ENCODE data around the gene MPPED2. TPM values are rescaled to one million over a fixed set of nuclear protein-coding genes. Genes with fewer than 3 reads are reported as not detected.

The MPPED2 gene
- total RNA-seq, 1 experiment from 2014 or later, result not detected

- no peaks in the 10 kb centered on the region for H3K9me2 ChIP-seq (ENCODE audit: insufficient read depth)
- H3K9ac ChIP-seq (ENCODE audit: low read length), result no peak overlapping the region
- H3K36me3 ChIP-seq (ENCODE audit: control insufficient read depth in 1 of 2, insufficient read depth in 2 of 2, low read length in 2 of 2), result no peaks in the 10 kb centered on the region
- H4K20me1 ChIP-seq (ENCODE audit: insufficient read depth), result no peaks in the 10 kb centered on the region
- no peak for DNase-seq (ENCODE audit: low read depth, low spot score)
- H3K9me3 ChIP-seq (ENCODE audit: control insufficient read depth in 1 of 2, insufficient read depth in 1 of 2, low read depth in 1 of 2, low read length in 2 of 2), result no peaks in the 10 kb centered on the region
- no peaks in the 10 kb centered on the region for H3K79me2 ChIP-seq (ENCODE audit: insufficient read depth, low read length)
- TF ChIP-seq SIN3A (IDR thresholded peaks at IDR 0.05; ENCODE audit: low read depth) (no peak), POLR2AphosphoS5 (IDR thresholded peaks at IDR 0.05; ENCODE audit: low read depth, low read length) (no peak), EGR1 (IDR thresholded peaks at IDR 0.05; ENCODE audit: low read depth) (no peak), YY1 (IDR thresholded peaks at IDR 0.05; ENCODE audit: extremely low read depth, insufficient replicate concordance, low read depth, low read length) (no peak), SP1 (IDR thresholded peaks at IDR 0.05; ENCODE audit: low read depth) (no peak), POLR2A (IDR thresholded peaks at IDR 0.05; ENCODE audit: borderline replicate concordance, extremely low read depth, insufficient read depth, insufficient read length) (no peak), CBX3 (IDR thresholded peaks at IDR 0.05; ENCODE audit: low read depth) (no peak), ATF3 (IDR thresholded peaks at IDR 0.05) (no peak), REST (IDR thresholded peaks at IDR 0.05; ENCODE audit: low read depth) (no peak), ZFX (IDR thresholded peaks at IDR 0.05) (no peak)
- BruUV-seq (replicated peaks), result no TSS peak
- no peak overlapping the region for H3K27ac ChIP-seq (ENCODE audit: low read depth, low read length)
- H3K27me3 ChIP-seq (ENCODE audit: insufficient read depth, low read length), result peaks cover 60% of the 10 kb centered on the region
- no peak overlapping the region for H3K4me2 ChIP-seq (ENCODE audit: low read length)
- intact Hi-C loops (cut with micrococcal nuclease), result no loop called here
- no peak overlapping the region for H3K4me3 ChIP-seq (replicated peaks in 1 of 2; ENCODE audit: low read depth in 1 of 2, low read length in 2 of 2)
- RAD21 ChIA-PET (ENCODE audit: low non-redundant PET in 1 of 2, low total read pairs in 2 of 2, uncharacterized antibody in 2 of 2, unreplicated experiment in 2 of 2), result no interaction called here
- no peak overlapping the region for H2AFZ ChIP-seq (ENCODE audit: low read depth, low read length, poor library complexity, severe bottlenecking)
- POLR2A ChIA-PET, result no interaction called here
- CTCF ChIA-PET, result no interaction called here
- H3K4me1 ChIP-seq (ENCODE audit: control insufficient read depth in 1 of 2, insufficient read depth in 2 of 2, low read length in 2 of 2), result no peaks in the 10 kb centered on the region
- no peak for ATAC-seq
Measured at GRCh38 chr11:30432178-30432577, 154.0 kb downstream of the MPPED2 start.
